MCF 10A (cell line): ENCODE results near the gene KRTAP10-9. TPM values are rescaled to one million over a fixed set of nuclear protein-coding genes. Genes with fewer than 3 reads are reported as not detected.

Experiments
- BruUV-seq: library from RNA; stranded (reverse); fragments of 400-500 nt; replicated peaks from 2 replicates; lab custom pipeline; 2021; lab: Mats Ljungman, UMichigan
- CTCF ChIA-PET: fragments of 300-600 bp; sonication (Branson Sonifier 250); formaldehyde crosslinking; extraction: SDS; loops from one replicate; lab custom pipeline; 2021; ENCODE audit warnings: antibody characterized with exemption, inconsistent platforms; lab: Yijun Ruan, JAX
- POLR2A ChIA-PET: fragments of 300-600, 350-650 bp; sonication (Branson Sonifier 250); formaldehyde crosslinking; extraction: SDS; loops from one replicate; lab custom pipeline; 2020; ENCODE audit warnings: antibody characterized with exemption, inconsistent platforms; lab: Yijun Ruan, JAX
- DNase-seq: peaks from one replicate; pipeline ENCODE4 v3.0.0-alpha.2; 2018; ENCODE audit not compliant: unreplicated experiment
- H3K27ac Mint-ChIP-seq: one replicate; pipeline ENCODE4 v1.8.0; 2022; ENCODE audit warnings: mild to moderate bottlenecking, low read depth, mixed read lengths; ENCODE audit not compliant: unreplicated experiment
- H3K27me3 Mint-ChIP-seq: one replicate; pipeline ENCODE4 v1.8.0; 2022; ENCODE audit warnings: mixed read lengths; ENCODE audit not compliant: insufficient read depth, unreplicated experiment
- H3K36me3 Mint-ChIP-seq: one replicate; pipeline ENCODE4 v1.8.0; 2022; ENCODE audit warnings: mild to moderate bottlenecking, moderate library complexity, mixed read lengths; ENCODE audit not compliant: insufficient read depth, unreplicated experiment
- H3K4me1 Mint-ChIP-seq: one replicate; pipeline ENCODE4 v1.8.0; 2022; ENCODE audit warnings: mixed read lengths; ENCODE audit not compliant: insufficient read depth, unreplicated experiment
- H3K4me3 Mint-ChIP-seq: one replicate; pipeline ENCODE4 v1.8.0; 2022; ENCODE audit warnings: mild to moderate bottlenecking, moderate library complexity, mixed read lengths; ENCODE audit not compliant: unreplicated experiment
- H3K9me3 Mint-ChIP-seq: one replicate; pipeline ENCODE4 v1.8.0; 2022; ENCODE audit warnings: mixed read lengths; ENCODE audit not compliant: unreplicated experiment
- CTCF ChIP-seq: fragments of 200-600 bp; IDR thresholded peaks from one replicate; pipeline ENCODE4 v1.8.0; 2022; ENCODE audit warnings: antibody characterized with exemption, mild to moderate bottlenecking; ENCODE audit not compliant: unreplicated experiment
- intact Hi-C: fragments of 100-400 bp; cut with micrococcal nuclease; formaldehyde crosslinking; loops from 2 replicates; pipeline ENCODE4 v1.14.1; 2022
- total RNA-seq: library from RNA; stranded (reverse); gene quantifications from 2 replicates; pipeline ENCODE4 v1.2.3, GENCODE V29; 2022

KRTAP10-9 gene
- total RNA-seq, 1 experiment from 2014 or later, result not detected

- H3K36me3 Mint-ChIP-seq, result no peaks in the 10 kb centered on the region
- no peak overlapping the region for H3K27ac Mint-ChIP-seq
- TF ChIP-seq CTCF, result no peak
- no peak overlapping the region for H3K4me3 Mint-ChIP-seq
- POLR2A ChIA-PET, result no interaction called here
- H3K27me3 Mint-ChIP-seq, result peaks cover 35% of the 10 kb centered on the region
- no peaks in the 10 kb centered on the region for H3K4me1 Mint-ChIP-seq
- BruUV-seq, result no TSS peak
- intact Hi-C loops, result no loop called here
- CTCF ChIA-PET, result interaction anchor here (0.6 kb wide), 1 partner anchor 152 kb away, joined by 3 read pairs; the partner anchor contains the start of gene UBE2G2
- DNase-seq, result no peak
- peaks cover 4% of the 10 kb centered on the region for H3K9me3 Mint-ChIP-seq
Observed at GRCh38 chr21:44649521-44650100, 22.7 kb downstream of the KRTAP10-9 start.

- ChIA-PET CTCF (interaction anchor here (0.7 kb wide), 1 partner anchor 140 kb away, joined by 3 read pairs; no protein-coding TSS in a partner anchor), POLR2A (no interaction called here)
- peaks cover 35% of the 10 kb centered on the region for H3K27me3 Mint-ChIP-seq
- no peak overlapping the region for H3K27ac Mint-ChIP-seq
- H3K36me3 Mint-ChIP-seq, result no peaks in the 10 kb centered on the region
- intact Hi-C loops, result no loop called here
- no peak overlapping the region for H3K4me3 Mint-ChIP-seq
- no peak for TF ChIP-seq CTCF
- no peaks in the 10 kb centered on the region for H3K9me3 Mint-ChIP-seq
- no peaks in the 10 kb centered on the region for H3K4me1 Mint-ChIP-seq
- no TSS peak for BruUV-seq
- DNase-seq, result no peak
Observed at GRCh38 chr21:44650265-44650972, 23.5 kb downstream of the KRTAP10-9 start.

GRCh38 chr21:44650973-44651675 lies 24.2 kb downstream of the KRTAP10-9 start:
- no peaks in the 10 kb centered on the region for H3K36me3 Mint-ChIP-seq
- BruUV-seq, result no TSS peak
- H3K9me3 Mint-ChIP-seq, result no peaks in the 10 kb centered on the region
- ChIA-PET CTCF (interaction anchor here (0.7 kb wide), 1 partner anchor 140 kb away, joined by 3 read pairs; no protein-coding TSS in a partner anchor), POLR2A (no interaction called here)
- H3K4me3 Mint-ChIP-seq, result no peak overlapping the region
- H3K4me1 Mint-ChIP-seq, result no peaks in the 10 kb centered on the region
- DNase-seq, result no peak
- no peak overlapping the region for H3K27ac Mint-ChIP-seq
- no peak for TF ChIP-seq CTCF
- peaks cover 40% of the 10 kb centered on the region for H3K27me3 Mint-ChIP-seq
- intact Hi-C loops, result no loop called here

- CTCF ChIA-PET, result no interaction called here
- no peak for TF ChIP-seq CTCF
- Mint-ChIP-seq H3K4me3 (no peak overlapping the region), H3K27me3 (peaks cover 42% of the 10 kb centered on the region), H3K9me3 (no peaks in the 10 kb centered on the region), H3K27ac (no peak overlapping the region), H3K36me3 (no peaks in the 10 kb centered on the region), H3K4me1 (no peaks in the 10 kb centered on the region)
- BruUV-seq, result no TSS peak
- intact Hi-C loops, result no loop called here
- no peak for DNase-seq
- POLR2A ChIA-PET, result no interaction called here
Observed at GRCh38 chr21:44653123-44653522, 26.2 kb downstream of the KRTAP10-9 start.
